CD14-positive monocyte (primary cell): ENCODE data around the gene CHST12. TPM values are rescaled to one million over a fixed set of nuclear protein-coding genes. Genes with fewer than 3 reads are reported as not detected.

Experiments
- DNase-seq, 3 donors: peaks; one replicate each; pipeline ENCODE4 v3.0.0-alpha.2; 2011 to 2022
- H2AFZ ChIP-seq: 2 replicates; pipeline ENCODE4 v1.6.0; 2012; ENCODE audit warnings: mild to moderate bottlenecking, low read depth, low read length, inconsistent platforms; ENCODE audit not compliant: insufficient read depth, poor library complexity, severe bottlenecking
- H3K27ac ChIP-seq, 2 donors: 1 replicate in 1 of 2; 2 replicates in 1 of 2; pipeline ENCODE4 v1.5.1; 2012 to 2013; ENCODE audit warnings: low read length in 2 of 2, control low read depth in 1 of 2, inconsistent platforms in 1 of 2, low read depth in 1 of 2, mild to moderate bottlenecking in 1 of 2
- H3K27me3 ChIP-seq, 2 donors: one replicate each; pipeline versions ENCODE4 v1.6.0 to v1.6.1; 2011 to 2013; ENCODE audit warnings: low read length in 2 of 2; ENCODE audit not compliant: control insufficient read depth in 2 of 2, insufficient read depth in 2 of 2
- H3K36me3 ChIP-seq, 2 donors: replicated peaks in 1 of 2; 1 replicate in 1 of 2; 2 replicates in 1 of 2; pipeline versions ENCODE4 v1.5.1 to v1.6.1; 2012 to 2013; ENCODE audit warnings: low read length in 2 of 2, control low read depth in 1 of 2, inconsistent platforms in 1 of 2, mild to moderate bottlenecking in 1 of 2; ENCODE audit not compliant: insufficient read depth in 2 of 2, control insufficient read depth in 1 of 2
- H3K4me1 ChIP-seq, 2 donors: 1 replicate in 1 of 2; 2 replicates in 1 of 2; pipeline versions ENCODE4 v1.5.1 to v1.6.1; 2012 to 2013; ENCODE audit warnings: low read length in 2 of 2, control low read depth in 1 of 2, inconsistent platforms in 1 of 2, mild to moderate bottlenecking in 1 of 2, moderate library complexity in 1 of 2; ENCODE audit not compliant: insufficient read depth in 2 of 2, control insufficient read depth in 1 of 2
- H3K4me2 ChIP-seq: replicated peaks from 2 replicates; pipeline ENCODE3; 2012; ENCODE audit warnings: low read length, moderate library complexity, mild to moderate bottlenecking; ENCODE audit not compliant: poor library complexity, severe bottlenecking; ENCODE audit errors: extremely low read depth
- H3K4me3 ChIP-seq, 3 experiments: fragments of 200-600 bp in 1 of 3; sonication (generic) in 1 of 3; replicated peaks in 1 of 3; 1 replicate in 2 of 3; 2 replicates in 1 of 3; pipeline ENCODE4 v1.5.1; 2011 to 2013; ENCODE audit warnings: low read length in 3 of 3, mild to moderate bottlenecking in 3 of 3, control low read depth in 2 of 3, low read depth in 2 of 3, inconsistent platforms in 1 of 3, moderate library complexity in 1 of 3
- H3K79me2 ChIP-seq: 2 replicates; pipeline ENCODE4 v1.6.0; 2012; ENCODE audit warnings: mild to moderate bottlenecking, control low read depth, inconsistent platforms, low read length, moderate library complexity; ENCODE audit not compliant: insufficient read depth
- H3K9ac ChIP-seq: 2 replicates; pipeline ENCODE4 v1.6.0; 2017; ENCODE audit warnings: low read length, mild to moderate bottlenecking; ENCODE audit not compliant: insufficient read depth, poor library complexity, severe bottlenecking
- H3K9me3 ChIP-seq, 2 donors: replicated peaks in 1 of 2; 1 replicate in 1 of 2; 2 replicates in 1 of 2; pipeline versions ENCODE4 v1.5.1 to v1.6.1; 2012 to 2013; ENCODE audit warnings: low read length in 2 of 2, control low read depth in 1 of 2; ENCODE audit not compliant: control insufficient read depth in 1 of 2, insufficient read depth in 1 of 2
- H4K20me1 ChIP-seq: 2 replicates; pipeline ENCODE4 v1.6.0; 2012; ENCODE audit warnings: mild to moderate bottlenecking, low read length, control low read depth, moderate library complexity; ENCODE audit not compliant: insufficient read depth
- H3K27ac Mint-ChIP-seq, 7 donors: one replicate each; pipeline ENCODE4 v1.8.0; 2020; ENCODE audit warnings: mild to moderate bottlenecking in 7 of 7, mixed read lengths in 7 of 7, moderate library complexity in 6 of 7, inconsistent platforms in 2 of 7
- H3K27me3 Mint-ChIP-seq, 3 donors: one replicate each; pipeline ENCODE4 v1.8.0; 2021 to 2022; ENCODE audit warnings: low read depth in 3 of 3, mild to moderate bottlenecking in 3 of 3, mixed read lengths in 3 of 3, moderate library complexity in 3 of 3, inconsistent platforms in 1 of 3
- H3K36me3 Mint-ChIP-seq, 2 donors: one replicate each; pipeline ENCODE4 v1.8.0; 2020; ENCODE audit warnings: mixed read lengths in 2 of 2, inconsistent platforms in 1 of 2, mild to moderate bottlenecking in 1 of 2
- H3K4me1 Mint-ChIP-seq: one replicate; pipeline ENCODE4 v1.8.0; 2020; ENCODE audit warnings: mild to moderate bottlenecking, mixed read lengths
- H3K4me3 Mint-ChIP-seq, 2 donors: one replicate each; pipeline ENCODE4 v1.8.0; 2020; ENCODE audit warnings: mild to moderate bottlenecking in 2 of 2, mixed read lengths in 2 of 2, moderate library complexity in 1 of 2
- H3K9me3 Mint-ChIP-seq, 7 donors: one replicate each; pipeline ENCODE4 v1.8.0; 2020 to 2022; ENCODE audit warnings: mixed read lengths in 7 of 7, mild to moderate bottlenecking in 6 of 7, moderate library complexity in 6 of 7, inconsistent platforms in 2 of 7
- WGBS: methylation state at CpG from one replicate; pipeline ENCODE4 v1.1.5; 2013; ENCODE audit warnings: missing lambda C conversion rate; ENCODE audit not compliant: insufficient coverage; 5-methylcytosine and 5-hydroxymethylcytosine counted together
- intact Hi-C, 2 donors: fragments of 100-400 bp; cut with micrococcal nuclease; formaldehyde crosslinking; loops; one replicate each; pipeline versions ENCODE4 v1.15.0 to v1.15.1; 2023
- polyA plus RNA-seq, 3 donors: library from polyadenylated mRNA; depleted of rRNA in 1 of 3; unstranded in 2 of 3; stranded (reverse) in 1 of 3; fragments of 300-500 nt in 2 of 3; fragments of >200 nt in 1 of 3; fragmentation: Illumina TruSeq in 2 of 3; gene quantifications; 1 replicate in 2 of 3; 2 replicates in 1 of 3; pipeline ENCODE4 v1.2.3, GENCODE V29; 2012 to 2021
- TF ChIP-seq, protein P1 (sequence below): fragments of 200-600 bp; IDR thresholded peaks from one replicate; pipeline ENCODE4 v1.8.0; 2022; ENCODE audit warnings: antibody characterized with exemption, mild to moderate bottlenecking

The CHST12 gene
- polyA plus RNA-seq, 3 donors, result 5.8 to 10.6 (median 7.5) TPM

DNA sequence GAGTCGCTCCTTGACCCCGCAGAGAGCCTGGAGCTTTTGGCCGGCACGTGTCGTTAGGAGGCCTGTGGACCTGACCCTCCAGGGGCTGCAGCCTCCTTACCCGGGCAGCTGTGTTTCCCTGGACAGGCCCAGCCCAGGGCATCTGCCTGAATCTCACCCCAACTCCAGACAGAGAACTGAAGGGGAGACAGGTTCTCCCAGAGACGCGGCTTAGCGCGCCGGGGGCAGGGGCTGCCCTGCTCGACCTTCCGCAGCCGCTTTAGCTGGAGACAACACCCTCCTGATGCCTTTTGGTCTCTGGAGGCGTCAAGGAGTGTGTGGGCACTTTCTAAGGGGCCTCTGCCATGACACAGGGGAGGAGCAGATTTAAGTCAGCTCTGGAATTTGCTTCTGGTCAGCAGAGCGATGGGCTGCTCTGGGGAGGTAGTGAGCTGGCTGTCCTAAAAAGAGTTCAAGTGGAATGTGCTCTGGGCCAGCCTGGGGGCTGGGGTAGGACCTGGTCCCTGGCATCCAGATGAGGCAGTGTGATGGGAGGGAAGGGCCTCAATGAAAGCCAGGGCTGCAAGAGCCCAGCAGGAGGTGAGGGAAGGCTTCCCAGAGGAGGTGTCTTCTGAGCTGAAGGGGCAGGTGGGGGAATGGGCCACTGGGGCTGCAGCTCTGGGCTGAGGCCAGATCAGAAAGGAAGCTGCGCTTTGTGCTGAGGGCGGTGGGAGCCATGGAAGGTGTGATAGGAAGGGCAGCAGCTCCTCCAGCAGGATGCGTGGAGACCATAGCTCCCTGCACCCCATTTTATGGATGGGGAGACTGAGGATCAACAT is 67.0 kb downstream of the CHST12 start:
- H3K79me2 ChIP-seq, result no peaks in the 10 kb centered on the region
- Mint-ChIP-seq H3K4me1 (peaks cover 23% of the 10 kb centered on the region), H3K27me3 (peaks cover 11 to 25% (median 15%) of the 10 kb centered on the region in 3 donors), H3K4me3 (peak overlapping the region in 1 of 2 donors; percentile 48), H3K36me3 (no peaks in the 10 kb centered on the region), H3K9me3 (peaks cover 0 to 3% (median 0%) of the 10 kb centered on the region in 7 donors), H3K27ac (peak overlapping the region in 1 of 7 donors; percentile 93)
- intact Hi-C loops, result loop anchor here (10.0 kb wide), 2 partner anchors 84 to 94 kb away; partner anchors contain the start of genes BRAT1 (in 1 of the 2) and IQCE (in 1 of the 2)
- H2AFZ ChIP-seq, result no peak overlapping the region
- H4K20me1 ChIP-seq, result no peaks in the 10 kb centered on the region
- no peak overlapping the region for H3K9ac ChIP-seq
- no peaks in the 10 kb centered on the region for H3K9me3 ChIP-seq
- H3K36me3 ChIP-seq, result no peaks in the 10 kb centered on the region
- peaks cover 22 to 28% of the 10 kb centered on the region in 2 donors for H3K4me1 ChIP-seq
- WGBS, result 90% methylated on average over 18 of the region's 19 CpGs
- H3K27ac ChIP-seq, result no peak overlapping the region
- TF ChIP-seq, protein P1, sequence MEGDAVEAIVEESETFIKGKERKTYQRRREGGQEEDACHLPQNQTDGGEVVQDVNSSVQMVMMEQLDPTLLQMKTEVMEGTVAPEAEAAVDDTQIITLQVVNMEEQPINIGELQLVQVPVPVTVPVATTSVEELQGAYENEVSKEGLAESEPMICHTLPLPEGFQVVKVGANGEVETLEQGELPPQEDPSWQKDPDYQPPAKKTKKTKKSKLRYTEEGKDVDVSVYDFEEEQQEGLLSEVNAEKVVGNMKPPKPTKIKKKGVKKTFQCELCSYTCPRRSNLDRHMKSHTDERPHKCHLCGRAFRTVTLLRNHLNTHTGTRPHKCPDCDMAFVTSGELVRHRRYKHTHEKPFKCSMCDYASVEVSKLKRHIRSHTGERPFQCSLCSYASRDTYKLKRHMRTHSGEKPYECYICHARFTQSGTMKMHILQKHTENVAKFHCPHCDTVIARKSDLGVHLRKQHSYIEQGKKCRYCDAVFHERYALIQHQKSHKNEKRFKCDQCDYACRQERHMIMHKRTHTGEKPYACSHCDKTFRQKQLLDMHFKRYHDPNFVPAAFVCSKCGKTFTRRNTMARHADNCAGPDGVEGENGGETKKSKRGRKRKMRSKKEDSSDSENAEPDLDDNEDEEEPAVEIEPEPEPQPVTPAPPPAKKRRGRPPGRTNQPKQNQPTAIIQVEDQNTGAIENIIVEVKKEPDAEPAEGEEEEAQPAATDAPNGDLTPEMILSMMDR, result no peak
- peaks cover 0 to 6% of the 10 kb centered on the region in 2 donors for H3K27me3 ChIP-seq
- DNase-seq, result peak in 1 of 3 donors; percentile 3
- H3K4me2 ChIP-seq, result peak overlapping the region; percentile 59
- no peak overlapping the region for H3K4me3 ChIP-seq

DNA sequence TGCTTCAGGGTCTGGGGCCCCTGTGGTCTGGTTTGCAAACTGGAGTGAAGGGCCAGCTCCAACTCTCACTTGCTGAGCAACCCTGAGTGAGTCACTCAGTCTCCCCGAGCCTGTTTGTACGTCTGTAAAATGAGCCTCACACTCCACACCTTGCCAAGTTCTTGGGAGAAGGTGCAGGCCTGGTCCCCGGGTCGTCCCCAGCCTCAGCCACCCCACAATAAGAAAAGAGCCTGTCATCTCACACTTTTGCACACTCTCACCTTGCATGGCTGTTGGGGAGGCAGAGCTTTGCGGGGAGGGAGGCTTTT is 67.6 kb downstream of the CHST12 start:
- Histone ChIP-seq H2AFZ (no peak overlapping the region), H3K79me2 (no peaks in the 10 kb centered on the region), H3K4me3 (no peak overlapping the region), H3K4me1 (peaks cover 22 to 28% of the 10 kb centered on the region in 2 donors), H3K9me3 (no peaks in the 10 kb centered on the region), H3K9ac (no peak overlapping the region), H3K27me3 (peaks cover 0 to 6% of the 10 kb centered on the region in 2 donors), H3K27ac (no peak overlapping the region), H4K20me1 (no peaks in the 10 kb centered on the region), H3K36me3 (no peaks in the 10 kb centered on the region), H3K4me2 (no peak overlapping the region)
- DNase-seq, result no peak
- Mint-ChIP-seq H3K4me3 (peak overlapping the region in 1 of 2 donors; percentile 46), H3K4me1 (peaks cover 23% of the 10 kb centered on the region), H3K9me3 (peaks cover 0 to 3% (median 0%) of the 10 kb centered on the region in 7 donors), H3K27me3 (peaks cover 11 to 25% (median 15%) of the 10 kb centered on the region in 3 donors), H3K36me3 (no peaks in the 10 kb centered on the region), H3K27ac (peak overlapping the region in 1 of 7 donors; percentile 46)
- intact Hi-C loops, result loop anchor here (10.0 kb wide), 2 partner anchors 84 to 94 kb away; partner anchors contain the start of genes BRAT1 (in 1 of the 2) and IQCE (in 1 of the 2)
- TF ChIP-seq, protein P1, result no peak
- WGBS, result 71% methylated on average over 2 of the region's 5 CpGs
